Inflammatory macrophage treated with lipopolysaccharide for 4 hours (primary cell): ENCODE results near the gene CDH12.
"Not testable (repeated sequence)": the region's sequence is repeated elsewhere in the genome, so short reads cannot be mapped to it uniquely, and the experiment has no call there.

Experiments
- DNase-seq: peaks from one replicate; pipeline ENCODE4 v3.0.0-alpha.2; 2020

Gene CDH12

GRCh38 chr5:22643356-22643755, 209.8 kb downstream of the CDH12 start:
- DNase-seq = no peak

- no peak for DNase-seq
Observed at GRCh38 chr5:22631683-22632082, 221.5 kb downstream of the CDH12 start.

GRCh38 chr5:22627029-22627428, 226.1 kb downstream of the CDH12 start:
- DNase-seq = no peak

GRCh38 chr5:22625451-22625850, 227.7 kb downstream of the CDH12 start:
- DNase-seq = no peak

GRCh38 chr5:22621084-22621483, 232.1 kb downstream of the CDH12 start:
- DNase-seq = no peak

GRCh38 chr5:22615964-22616363, 237.2 kb downstream of the CDH12 start:
- no peak for DNase-seq

- DNase-seq = no peak
Observed at GRCh38 chr5:22614486-22615094, 238.6 kb downstream of the CDH12 start.

- DNase-seq = no peak
Observed at GRCh38 chr5:22612928-22613327, 240.2 kb downstream of the CDH12 start.

- DNase-seq = no peak
Observed at GRCh38 chr5:22611327-22611726, 241.8 kb downstream of the CDH12 start.

- DNase-seq = not testable (repeated sequence)
Observed at GRCh38 chr5:22607498-22607897, 245.6 kb downstream of the CDH12 start.

- DNase-seq = no peak
Observed at GRCh38 chr5:22605473-22605872, 247.7 kb downstream of the CDH12 start.

- no peak for DNase-seq
Observed at GRCh38 chr5:22604711-22605110, 248.4 kb downstream of the CDH12 start.

GRCh38 chr5:22598796-22599195, 254.3 kb downstream of the CDH12 start:
- no peak for DNase-seq

- DNase-seq = no peak
Observed at GRCh38 chr5:22596404-22596970, 256.7 kb downstream of the CDH12 start.

- DNase-seq = no peak
Observed at GRCh38 chr5:22594491-22594890, 258.7 kb downstream of the CDH12 start.

GRCh38 chr5:22593592-22593991, 259.6 kb downstream of the CDH12 start:
- DNase-seq = no peak

GRCh38 chr5:22591461-22591860, 261.7 kb downstream of the CDH12 start:
- no peak for DNase-seq

- DNase-seq = no peak
Observed at GRCh38 chr5:22590677-22591268, 262.4 kb downstream of the CDH12 start.

GRCh38 chr5:22577711-22578110, 275.4 kb downstream of the CDH12 start:
- DNase-seq = no peak

GRCh38 chr5:22577006-22577405, 276.1 kb downstream of the CDH12 start:
- DNase-seq = no peak

GRCh38 chr5:22572941-22573340, 280.2 kb downstream of the CDH12 start:
- no peak for DNase-seq

- no peak for DNase-seq
Observed at GRCh38 chr5:22567983-22568382, 285.2 kb downstream of the CDH12 start.

GRCh38 chr5:22560147-22560546, 293.0 kb downstream of the CDH12 start:
- DNase-seq = no peak

- no peak for DNase-seq
Observed at GRCh38 chr5:22557251-22557650, 295.9 kb downstream of the CDH12 start.

GRCh38 chr5:22554475-22554874, 298.7 kb downstream of the CDH12 start:
- DNase-seq = no peak
